ENCODE results near the gene LCN2.

Gene LCN2

GRCh38 chr9:128151309-128152132 lies 2.3 kb downstream of the LCN2 start:
- no peak for DNase-seq

GRCh38 chr9:128152133-128153059 lies 3.1 kb downstream of the LCN2 start:
- no peak for DNase-seq

- DNase-seq, result no peak
These were observed 4.0 kb downstream of the LCN2 start for GRCh38 chr9:128153060-128153946.

GRCh38 chr9:128153947-128154695 lies 4.9 kb downstream of the LCN2 start:
- DNase-seq, result no peak

GRCh38 chr9:128155736-128156500 lies 6.7 kb downstream of the LCN2 start:
- no peak for DNase-seq

- peak; percentile 18 for DNase-seq
These were observed 10.2 kb downstream of the LCN2 start for GRCh38 chr9:128159522-128159783.

- peak; percentile 92 for DNase-seq
These were observed 10.7 kb downstream of the LCN2 start, which contains the start of gene BBLN for GRCh38 chr9:128159784-128160602. Gene BBLN (plus strand): TSS chr9:128160265. CDS start chr9:128160408, 143 bp downstream.

GRCh38 chr9:128160603-128160987 lies 11.3 kb downstream of the LCN2 start:
- DNase-seq, result peak; percentile 52 to 65

- no peak for DNase-seq
These were observed 12.1 kb downstream of the LCN2 start for GRCh38 chr9:128161215-128161902.

- no peak for DNase-seq
These were observed 13.2 kb downstream of the LCN2 start for GRCh38 chr9:128162215-128163026.

- no peak for DNase-seq
These were observed 13.8 kb downstream of the LCN2 start for GRCh38 chr9:128163027-128163515.

- no peak for DNase-seq
These were observed 14.5 kb downstream of the LCN2 start for GRCh38 chr9:128163523-128164306.

GRCh38 chr9:128164307-128164885 lies 15.1 kb downstream of the LCN2 start:
- no peak for DNase-seq

GRCh38 chr9:128166169-128166568 lies 16.9 kb downstream of the LCN2 start:
- DNase-seq, result no peak

- DNase-seq, result no peak
These were observed 18.0 kb downstream of the LCN2 start for GRCh38 chr9:128167209-128167608.

- no peak for DNase-seq
These were observed 19.6 kb downstream of the LCN2 start for GRCh38 chr9:128168731-128169308.

GRCh38 chr9:128169492-128169891 lies 20.2 kb downstream of the LCN2 start:
- DNase-seq, result no peak
